ENCODE results near the gene TTC9C.
"Not testable (repeated sequence)": the region's sequence is repeated elsewhere in the genome, so short reads cannot be mapped to it uniquely, and the experiment has no call there.

The TTC9C gene

DNA sequence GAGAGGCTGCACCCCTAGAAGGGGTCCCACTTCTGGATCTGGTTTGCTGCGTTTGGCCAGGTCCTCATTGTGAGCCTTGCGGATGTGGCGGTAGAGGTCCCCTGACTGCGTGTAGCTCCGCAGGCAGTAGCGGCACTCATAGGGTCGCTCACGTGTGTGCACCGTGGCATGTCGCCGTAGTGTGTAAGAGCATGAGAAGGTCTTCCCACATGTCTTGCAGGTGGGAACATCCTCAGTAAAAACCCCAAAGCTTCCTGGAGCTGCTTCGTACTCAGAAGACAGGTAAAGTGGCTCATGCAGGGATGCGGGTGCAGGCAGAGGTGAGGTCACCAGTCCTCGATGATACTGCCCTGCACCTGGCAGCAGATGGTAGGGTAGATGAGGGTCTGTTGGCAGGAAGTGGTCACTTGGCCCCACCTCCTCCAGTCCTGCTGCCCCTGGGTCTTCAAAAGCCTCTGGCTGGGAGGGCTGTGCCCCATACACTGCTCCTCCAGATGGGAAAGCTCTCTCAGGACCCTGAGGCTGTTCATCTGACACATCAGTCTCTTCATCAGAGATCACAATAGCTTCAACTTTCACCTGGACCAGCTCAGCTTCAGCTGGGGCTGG lies 24.0 kb downstream of the TTC9C start:
- no peak for DNase-seq (ENCODE audit: low read depth)

DNA sequence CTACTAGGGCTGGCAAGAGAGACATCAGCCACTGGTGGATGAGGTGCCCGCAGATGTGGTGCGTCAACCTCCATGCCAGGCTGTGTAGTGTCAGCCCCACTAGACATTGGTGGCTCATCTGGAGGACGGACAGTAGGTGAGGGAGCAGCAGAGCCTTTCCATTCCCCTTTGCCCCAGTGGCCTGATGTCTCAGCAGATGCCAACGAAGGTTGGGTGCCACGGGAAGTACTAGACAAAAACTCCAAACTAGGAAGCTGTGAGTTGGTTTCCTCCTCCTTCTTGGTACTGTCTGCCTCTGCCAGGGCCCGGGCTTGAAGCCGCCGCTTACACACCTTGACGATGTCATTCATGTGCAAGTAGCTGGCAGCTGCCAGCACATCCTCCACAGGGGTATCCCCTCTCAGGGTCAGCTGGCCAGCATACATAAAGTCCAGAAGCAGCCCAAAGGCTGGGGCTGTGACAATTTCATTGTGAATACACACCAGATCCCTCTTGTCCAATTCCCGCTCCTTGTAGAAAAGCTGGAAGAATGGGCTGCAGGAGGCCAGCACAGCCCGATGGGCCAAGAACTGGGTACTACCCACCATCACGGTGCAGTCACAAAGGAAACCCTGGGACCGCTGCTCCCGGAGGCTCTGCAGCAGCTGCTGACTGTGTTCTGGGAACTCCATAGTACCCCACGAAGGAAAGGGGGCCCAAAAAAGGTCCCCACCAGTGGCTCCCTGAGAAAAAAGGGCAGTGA lies 24.9 kb downstream of the TTC9C start:
- no peak for DNase-seq (ENCODE audit: low read depth)

DNA sequence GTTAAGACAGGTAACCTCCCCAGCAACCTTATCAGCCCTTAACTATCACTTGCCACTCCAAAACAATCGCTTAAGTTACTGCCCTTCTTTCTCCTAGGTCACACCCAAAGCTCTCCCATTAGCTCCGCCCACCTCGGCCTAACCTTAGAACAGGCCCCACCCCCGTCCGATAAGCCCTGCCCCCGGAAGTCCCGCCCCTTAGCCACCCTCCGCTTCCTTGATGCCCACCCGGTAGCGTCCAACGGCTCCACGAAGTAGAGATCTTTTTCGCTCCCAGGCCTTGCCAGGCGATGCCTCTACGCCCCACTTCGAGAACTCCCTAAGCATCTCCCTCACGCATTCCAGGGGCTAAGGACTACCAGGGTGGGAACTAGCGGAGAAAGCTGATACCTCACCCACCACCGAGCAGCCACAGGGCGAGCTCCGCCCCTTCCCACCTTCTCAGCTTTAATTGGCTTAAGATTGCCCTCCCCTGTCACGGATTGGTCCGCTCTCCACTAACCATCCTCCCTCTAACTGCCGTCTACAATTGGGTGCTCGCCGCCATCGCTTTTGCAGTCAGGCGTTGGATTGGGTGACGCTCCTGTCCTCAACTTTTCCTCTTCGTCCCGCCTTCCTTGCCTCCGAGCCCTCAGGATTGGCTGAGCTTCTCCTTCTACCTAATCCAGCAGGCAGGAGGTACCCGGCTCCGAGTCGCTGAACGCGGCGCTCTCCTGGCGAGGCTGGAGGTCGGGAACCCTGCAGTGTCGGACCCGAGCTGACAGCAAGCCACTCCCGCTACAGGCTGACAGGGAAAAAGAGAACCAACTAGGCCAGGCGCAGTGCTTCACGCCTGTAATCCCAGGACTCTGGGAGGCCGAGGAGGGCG lies 25.7 kb downstream of the TTC9C start, which contains the start of gene ZBTB3:
Gene ZBTB3, minus strand, starts transcription at position 425 of the 868 bp plus-strand sequence. CDS start 496 bp downstream, outside the sequence.
- peak; percentile 97 for DNase-seq (ENCODE audit: low read depth)

DNA sequence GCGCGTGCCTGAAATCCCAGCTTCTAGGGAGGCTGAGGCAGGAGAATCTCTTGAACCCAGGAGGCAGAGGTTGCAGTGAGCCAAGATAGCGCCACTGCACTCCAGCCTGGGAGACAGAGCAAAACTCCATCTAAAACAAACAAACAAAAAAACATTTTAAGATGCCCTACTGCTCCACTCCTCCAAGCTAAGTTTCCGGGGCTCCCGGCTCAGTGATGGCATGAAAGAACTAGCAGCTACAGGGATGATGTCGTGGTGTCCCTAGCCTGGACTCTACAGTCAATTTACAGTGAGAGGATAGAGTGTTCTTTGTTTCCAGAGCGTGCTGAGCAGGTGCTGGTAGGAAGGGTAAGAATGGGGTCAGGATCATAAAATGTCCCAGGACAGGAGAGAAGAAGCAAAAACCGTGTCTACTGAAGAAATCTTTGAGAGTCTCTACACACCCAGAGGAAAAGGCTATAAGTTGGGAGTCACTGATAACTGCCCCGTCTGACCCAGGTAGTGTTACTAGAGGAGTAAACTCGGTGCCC lies 26.9 kb downstream of the TTC9C start:
- no peak for DNase-seq (ENCODE audit: low read depth)

DNA sequence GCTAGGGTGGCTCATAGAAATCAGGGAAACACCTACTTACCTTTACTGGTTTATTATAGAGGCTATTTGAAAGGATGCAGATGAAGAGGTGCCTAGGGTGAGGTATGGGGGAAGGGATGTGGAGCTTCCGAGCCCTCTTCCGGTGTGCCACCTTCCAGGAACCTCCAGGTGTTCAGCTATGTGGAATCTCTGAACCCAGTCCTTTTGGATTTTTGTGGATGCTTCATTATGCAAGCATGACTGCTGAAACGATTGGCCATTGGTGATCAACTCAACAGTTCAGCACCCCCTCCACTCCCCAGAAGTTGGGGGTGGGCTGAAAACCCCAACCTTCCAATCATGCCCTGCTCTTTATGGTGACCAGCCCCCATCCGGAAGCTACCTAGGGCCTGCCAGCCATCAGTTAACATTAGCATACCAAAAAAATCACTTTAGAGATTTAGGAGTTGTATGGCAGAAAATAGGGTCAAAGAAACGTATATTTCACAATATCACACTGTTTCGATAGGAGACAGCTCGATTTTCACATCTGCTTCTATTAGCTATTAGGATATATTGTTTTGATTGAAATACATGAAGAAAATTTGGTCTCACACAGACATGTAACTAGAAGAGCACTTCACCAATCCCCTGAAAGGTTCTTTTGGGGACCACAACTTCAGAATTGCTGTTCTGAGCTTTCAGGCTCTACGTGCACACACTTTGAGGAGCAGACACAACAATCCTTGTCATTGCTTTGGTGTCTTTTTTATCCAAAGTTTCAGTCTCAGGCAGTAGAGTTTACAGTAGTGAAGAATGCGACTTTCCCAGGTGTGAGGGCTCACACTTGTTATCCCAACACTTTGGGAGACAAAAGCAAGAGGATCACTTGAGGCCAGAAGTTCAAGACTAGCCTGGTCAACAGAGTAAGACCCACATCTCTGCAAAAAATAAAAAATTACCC lies 29.8 kb downstream of the TTC9C start:
- DNase-seq (ENCODE audit: low read depth): no peak

DNA sequence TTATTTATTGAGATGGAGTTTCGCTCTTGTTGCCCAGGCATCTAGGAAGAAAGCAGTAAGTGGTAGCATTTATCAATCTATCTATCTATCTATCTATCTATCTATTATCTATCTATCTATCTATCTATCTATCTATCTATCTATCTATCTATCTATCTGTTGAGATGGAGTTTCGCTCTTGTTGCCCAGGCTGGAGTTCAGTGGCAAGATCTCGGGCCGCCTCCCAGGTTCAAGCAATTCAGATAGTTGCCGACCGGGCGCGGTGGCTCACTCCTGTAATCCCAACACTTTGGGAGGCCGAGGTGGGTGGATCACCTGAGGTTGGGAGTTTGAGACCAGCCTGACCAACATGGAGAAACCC lies 32.6 kb downstream of the TTC9C start:
- DNase-seq (ENCODE audit: low read depth): not testable (repeated sequence)

DNA sequence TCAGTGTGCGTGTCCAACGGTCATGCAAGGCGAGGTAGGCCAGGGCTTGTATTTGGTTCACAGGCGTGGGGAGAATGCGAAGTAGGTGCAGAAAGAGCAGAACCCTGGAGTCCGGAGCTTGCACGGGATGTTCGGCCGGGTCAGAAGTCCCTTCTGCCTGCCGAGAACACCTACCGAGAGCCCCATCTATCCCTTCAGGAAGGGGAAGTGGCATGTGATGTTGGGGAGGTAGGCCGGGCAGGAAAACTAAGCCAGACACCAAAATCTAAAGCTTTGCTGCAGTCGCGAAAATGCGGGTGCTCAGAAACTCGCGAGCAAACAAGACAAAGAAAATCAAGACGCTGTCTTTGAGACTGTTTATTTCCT lies 42.5 kb downstream of the TTC9C start:
- DNase-seq (ENCODE audit: low read depth): no peak

DNA sequence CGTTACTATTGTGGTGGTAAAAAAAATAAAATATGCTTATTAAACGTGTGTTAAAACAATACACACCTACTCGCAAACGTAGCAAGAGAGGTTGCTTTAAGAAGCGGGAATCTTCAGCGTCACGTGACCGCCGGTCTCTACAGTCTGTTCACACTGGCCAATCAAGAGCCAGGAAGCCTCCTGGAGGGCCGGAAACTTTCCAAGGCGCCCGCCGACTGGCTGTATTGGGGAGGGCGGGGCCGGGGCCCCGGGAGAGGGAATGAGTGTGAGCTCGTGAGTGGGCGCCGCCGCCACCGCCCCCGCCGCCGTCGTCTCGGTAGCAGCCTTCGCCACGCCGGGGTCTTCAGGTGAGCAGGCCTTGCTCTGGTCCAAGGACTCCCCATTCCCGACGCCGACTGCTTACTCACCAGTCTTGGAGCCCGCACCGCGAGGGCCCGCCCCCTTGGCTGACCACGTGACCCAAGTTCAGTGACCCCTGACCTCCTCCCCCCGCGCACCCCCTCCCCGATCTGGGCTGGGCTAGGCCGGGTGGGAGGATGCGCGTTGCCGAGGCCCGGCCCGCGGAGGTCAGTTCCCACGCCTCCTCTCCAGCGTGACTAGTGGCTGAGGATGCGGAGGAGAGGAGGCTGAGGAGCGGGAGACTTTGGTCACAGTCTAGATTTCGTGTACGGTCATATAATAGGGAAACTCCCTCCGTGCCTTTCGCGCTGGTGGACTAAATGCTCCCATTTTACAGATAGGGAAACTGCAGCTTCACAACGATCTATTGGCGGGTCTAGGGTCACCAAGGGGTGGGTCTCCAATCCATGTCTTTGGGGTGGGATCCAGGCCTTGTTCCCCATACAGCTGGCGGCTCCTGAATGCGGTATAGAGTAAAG lies 43.1 kb downstream of the TTC9C start, which contains the start of gene TAF6L:
Gene TAF6L, plus strand, starts transcription at position 253 of the 878 bp plus-strand sequence. CDS start 4,388 bp downstream, outside the sequence.
- DNase-seq (ENCODE audit: low read depth): peak; percentile 80

DNA sequence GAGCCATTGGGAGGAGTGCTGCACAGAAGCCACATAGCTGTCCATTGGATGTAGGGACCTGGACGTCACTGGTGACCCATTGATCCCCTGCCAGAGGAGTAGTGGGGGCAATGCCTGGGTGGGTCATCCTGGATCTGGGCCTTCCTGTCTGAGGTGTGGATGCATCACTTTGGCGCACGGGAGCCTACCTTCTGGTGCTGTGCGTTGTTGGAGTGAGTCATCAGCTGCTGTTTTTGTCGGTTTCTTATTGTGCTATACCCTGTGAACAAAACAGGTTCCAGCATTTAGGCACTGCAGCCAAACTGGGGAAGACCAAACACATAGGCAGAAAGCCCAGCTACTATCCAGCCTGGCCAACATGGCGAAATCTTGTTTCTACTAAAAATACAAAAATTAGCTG lies 46.1 kb downstream of the TTC9C start:
- DNase-seq (ENCODE audit: low read depth): no peak

DNA sequence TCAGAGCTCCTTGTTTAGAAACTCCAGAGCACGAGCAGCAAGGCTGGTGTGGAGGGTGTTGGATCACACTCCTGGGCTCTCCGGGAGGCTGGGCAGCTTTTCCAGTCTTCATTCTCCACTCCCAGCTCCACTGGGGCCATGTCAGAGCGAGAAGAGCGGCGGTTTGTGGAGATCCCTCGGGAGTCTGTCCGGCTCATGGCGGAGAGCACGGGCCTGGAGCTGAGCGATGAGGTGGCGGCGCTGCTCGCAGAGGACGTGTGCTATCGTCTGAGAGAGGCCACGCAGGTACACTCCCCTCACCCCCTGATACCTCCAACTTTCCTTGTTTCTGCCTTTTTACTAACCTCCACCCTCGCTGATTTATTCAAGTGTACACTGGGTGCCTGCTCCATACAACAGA lies 47.4 kb downstream of the TTC9C start:
- DNase-seq (ENCODE audit: low read depth): no peak

DNA sequence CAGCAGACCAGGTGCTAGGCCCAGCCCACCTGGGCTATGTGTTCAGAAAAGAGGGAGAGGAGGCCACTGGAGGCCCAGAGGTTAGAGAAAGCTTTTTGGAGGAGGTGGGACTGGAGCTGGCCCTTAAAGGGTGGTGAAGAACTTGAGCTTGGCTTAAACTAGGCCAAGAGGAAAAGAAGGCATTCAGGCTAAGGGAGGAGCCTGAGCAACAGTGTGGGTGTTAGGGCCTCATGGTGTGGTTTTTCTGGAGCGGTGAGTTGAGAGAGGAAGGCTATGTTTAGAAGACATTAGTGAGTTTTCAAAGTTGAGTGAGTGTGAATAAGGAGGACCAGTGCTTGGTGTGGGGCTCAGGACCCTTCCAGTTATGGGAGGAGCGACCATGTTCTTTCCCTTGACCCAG lies 49.1 kb downstream of the TTC9C start:
- DNase-seq (ENCODE audit: low read depth): no peak

DNA sequence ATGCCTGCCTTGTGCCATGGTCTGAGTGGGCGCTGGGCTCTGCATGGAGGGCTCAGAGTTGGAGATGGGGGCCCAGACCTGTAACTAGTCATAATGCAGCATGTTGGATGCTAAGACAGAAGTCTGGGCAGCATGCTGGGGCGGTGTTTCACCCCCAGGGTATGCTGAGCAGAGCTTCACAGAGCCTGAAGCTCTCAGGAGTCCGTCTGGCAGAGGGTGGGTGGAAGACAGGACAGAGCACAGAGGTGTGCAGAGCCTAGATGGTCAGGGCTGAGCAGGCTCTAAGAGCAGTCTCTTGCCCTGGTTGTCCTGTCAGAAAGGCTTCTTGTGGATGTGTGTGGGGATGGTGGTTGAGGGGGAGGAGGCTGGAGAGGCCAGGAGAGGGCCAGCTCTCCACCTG lies 50.2 kb downstream of the TTC9C start:
- DNase-seq (ENCODE audit: low read depth): no peak

DNA sequence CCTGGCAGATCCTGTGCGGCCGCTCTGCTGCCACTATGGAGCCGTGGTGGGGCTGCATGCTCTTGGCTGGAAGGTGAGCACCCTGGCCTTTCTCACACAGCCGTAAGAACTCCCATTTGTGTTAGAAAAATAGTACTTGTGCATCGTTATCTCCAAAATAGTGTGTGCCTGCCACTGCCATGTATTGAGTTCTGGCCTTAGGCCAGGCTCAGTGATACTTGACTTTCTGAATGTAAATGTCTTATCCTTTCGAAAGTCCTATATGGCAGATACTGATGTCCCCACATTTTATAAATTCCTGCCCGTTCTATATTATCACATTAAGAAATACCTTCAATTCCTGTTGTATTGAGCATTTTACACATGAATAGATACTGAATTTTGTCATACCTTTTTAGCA lies 54.5 kb downstream of the TTC9C start:
- no peak for DNase-seq (ENCODE audit: low read depth)

DNA sequence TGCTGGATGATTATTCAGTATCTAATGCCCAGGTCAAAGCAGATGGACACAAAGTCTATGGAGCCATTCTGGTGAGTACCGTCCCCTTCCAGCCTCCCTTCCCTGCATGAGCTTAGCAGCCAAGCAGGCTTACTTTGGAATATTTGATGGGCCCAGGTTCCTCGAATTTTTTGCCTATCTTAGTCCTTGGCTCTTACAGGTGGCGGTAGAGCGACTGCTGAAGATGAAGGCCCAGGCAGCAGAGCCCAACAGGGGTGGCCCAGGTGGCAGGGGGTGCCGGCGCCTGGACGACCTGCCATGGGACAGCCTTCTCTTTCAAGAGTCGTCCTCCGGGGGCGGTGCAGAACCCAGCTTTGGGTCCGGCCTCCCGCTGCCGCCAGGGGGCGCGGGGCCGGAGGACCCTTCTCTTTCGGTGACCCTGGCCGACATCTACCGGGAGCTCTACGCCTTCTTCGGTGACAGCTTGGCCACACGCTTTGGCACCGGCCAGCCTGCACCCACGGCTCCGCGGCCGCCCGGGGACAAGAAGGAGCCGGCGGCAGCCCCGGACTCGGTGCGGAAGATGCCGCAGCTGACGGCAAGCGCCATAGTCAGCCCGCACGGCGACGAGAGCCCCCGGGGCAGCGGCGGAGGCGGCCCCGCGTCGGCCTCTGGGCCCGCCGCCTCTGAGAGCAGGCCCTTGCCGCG lies 58.2 kb downstream of the TTC9C start:
- DNase-seq (ENCODE audit: low read depth): peak; percentile 38

DNA sequence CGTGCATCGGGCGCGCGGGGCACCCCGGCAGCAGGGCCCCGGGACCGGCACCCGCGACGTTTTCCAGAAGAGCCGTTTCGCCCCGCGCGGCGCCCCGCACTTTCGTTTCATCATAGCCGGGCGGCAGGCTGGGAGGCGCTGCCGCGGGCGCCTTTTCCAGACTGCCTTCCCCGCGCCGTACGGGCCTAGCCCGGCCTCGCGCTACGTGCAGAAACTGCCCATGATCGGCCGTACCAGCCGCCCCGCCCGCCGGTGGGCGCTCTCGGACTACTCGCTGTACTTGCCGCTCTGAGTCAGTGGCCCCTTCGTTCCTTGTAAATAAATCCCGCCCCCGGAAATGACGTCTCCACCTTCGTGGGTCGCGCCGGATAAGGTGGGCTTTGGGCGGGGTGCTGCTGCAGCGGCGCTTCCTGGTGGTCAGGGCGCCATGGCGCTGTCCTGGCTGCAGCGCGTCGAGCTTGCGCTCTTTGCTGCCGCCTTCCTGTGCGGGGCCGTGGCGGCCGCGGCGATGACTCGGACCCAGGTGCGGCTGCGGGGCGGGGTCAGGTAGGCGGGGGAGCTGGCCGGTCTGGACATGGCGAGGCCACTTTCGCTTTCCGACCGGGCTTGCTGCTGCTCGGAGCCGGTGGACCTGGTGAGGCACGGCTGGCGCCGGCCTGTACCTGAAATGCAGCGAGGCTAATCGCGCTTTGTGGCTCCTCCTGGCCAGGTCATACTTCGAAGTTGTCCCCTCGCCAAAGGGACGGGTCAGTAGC lies 58.9 kb downstream of the TTC9C start, which contains the start of gene TMEM179B:
Gene TMEM179B, plus strand, starts transcription at position 398 of the 755 bp plus-strand sequence. Its CDS starts 30 bp downstream, at position 428.
- DNase-seq (ENCODE audit: low read depth): peak; percentile 80

All from GM04503 (cell line).